CD4-positive, alpha-beta memory T cell (primary cell): ENCODE results near the gene CFAP46. TPM values are rescaled to one million over a fixed set of nuclear protein-coding genes. Genes with fewer than 3 reads are reported as not detected.

Experiments
- CTCF ChIA-PET: fragments of 350-600 bp; sonication (Branson Sonifier 250); formaldehyde crosslinking; loops from one replicate; lab custom pipeline; 2021; ENCODE audit warnings: inconsistent platforms; ENCODE audit not compliant: partially characterized antibody; lab: Charles Lee
- POLR2A ChIA-PET: fragments of 350-600 bp; sonication (Branson Sonifier 250); formaldehyde crosslinking; loops from one replicate; lab custom pipeline; 2021; ENCODE audit not compliant: partially characterized antibody; lab: Charles Lee
- DNase-seq, 5 donors: peaks; one replicate each; pipeline versions ENCODE4 v3.0.0 to v3.0.0-alpha.2; 2020 to 2022; ENCODE audit warnings: mixed read lengths in 1 of 5
- H3K27ac ChIP-seq: one replicate; pipeline ENCODE4 v1.7.0; 2013; ENCODE audit warnings: low read depth, low read length
- H3K27me3 ChIP-seq: 2 replicates; pipeline ENCODE4 v1.7.0; 2013; ENCODE audit warnings: mild to moderate bottlenecking, low read length, moderate library complexity; ENCODE audit not compliant: insufficient read depth
- H3K36me3 ChIP-seq: 2 replicates; pipeline ENCODE4 v1.7.0; 2013; ENCODE audit warnings: mild to moderate bottlenecking, low read length, moderate library complexity; ENCODE audit not compliant: insufficient read depth
- H3K4me1 ChIP-seq: 2 replicates; pipeline ENCODE4 v1.7.0; 2013; ENCODE audit warnings: mild to moderate bottlenecking, low read length, moderate library complexity; ENCODE audit not compliant: insufficient read depth
- H3K4me3 ChIP-seq, 2 donors: one replicate each; pipeline ENCODE4 v1.7.0; 2013; ENCODE audit warnings: low read length in 2 of 2, mild to moderate bottlenecking in 1 of 2
- H3K9me3 ChIP-seq, 2 donors: one replicate each; pipeline ENCODE4 v1.7.0; 2013; ENCODE audit warnings: low read length in 2 of 2, control low read depth in 1 of 2; ENCODE audit not compliant: control insufficient read depth in 1 of 2
- H3K27ac Mint-ChIP-seq, 7 donors: one replicate each; pipeline ENCODE4 v1.8.0; 2020 to 2021; ENCODE audit warnings: mixed read lengths in 7 of 7, mild to moderate bottlenecking in 6 of 7, inconsistent platforms in 3 of 7, moderate library complexity in 3 of 7
- H3K27me3 Mint-ChIP-seq, 2 donors: one replicate each; pipeline ENCODE4 v1.8.0; 2020 to 2021; ENCODE audit warnings: mixed read lengths in 2 of 2
- H3K36me3 Mint-ChIP-seq, 2 donors: one replicate each; pipeline ENCODE4 v1.8.0; 2020 to 2021; ENCODE audit warnings: mixed read lengths in 2 of 2, inconsistent platforms in 1 of 2, mild to moderate bottlenecking in 1 of 2
- H3K4me1 Mint-ChIP-seq, 4 donors: one replicate each; pipeline ENCODE4 v1.8.0; 2020 to 2021; ENCODE audit warnings: mixed read lengths in 4 of 4, mild to moderate bottlenecking in 1 of 4
- H3K4me3 Mint-ChIP-seq, 8 donors: one replicate each; pipeline ENCODE4 v1.8.0; 2020 to 2021; ENCODE audit warnings: mixed read lengths in 8 of 8, mild to moderate bottlenecking in 7 of 8, moderate library complexity in 6 of 8, inconsistent platforms in 3 of 8
- H3K9me3 Mint-ChIP-seq, 8 donors: one replicate each; pipeline ENCODE4 v1.8.0; 2020 to 2021; ENCODE audit warnings: mixed read lengths in 8 of 8, mild to moderate bottlenecking in 5 of 8, inconsistent platforms in 3 of 8, moderate library complexity in 1 of 8
- intact Hi-C: fragments of 100-400 bp; cut with micrococcal nuclease; formaldehyde crosslinking; loops from one replicate; pipeline ENCODE4 v1.15.1; 2023
- polyA plus RNA-seq, 2 donors: library from polyadenylated mRNA; unstranded; fragments of 300-500 nt; fragmentation: Illumina TruSeq; gene quantifications; one replicate each; pipeline ENCODE4 v1.2.3, GENCODE V29; 2021
- total RNA-seq, 2 experiments: library from RNA; stranded (reverse); gene quantifications; one replicate each; pipeline ENCODE4 v1.2.3, GENCODE V29; 2021

Gene CFAP46
- total and polyA plus RNA-seq, 4 experiments from 2014 or later, result not detected

- H3K9me3 ChIP-seq, result no peaks in the 10 kb centered on the region
- Mint-ChIP-seq H3K36me3 (no peaks in the 10 kb centered on the region), H3K27ac (no peak overlapping the region), H3K4me3 (no peak overlapping the region), H3K4me1 (peaks cover 0 to 2% (median 0%) of the 10 kb centered on the region in 4 donors), H3K27me3 (peaks cover 0 to 2% of the 10 kb centered on the region in 2 donors), H3K9me3 (no peaks in the 10 kb centered on the region)
- H3K4me1 ChIP-seq, result no peaks in the 10 kb centered on the region
- POLR2A ChIA-PET, result no interaction called here
- DNase-seq, result no peak
- H3K4me3 ChIP-seq, result no peak overlapping the region
- H3K27ac ChIP-seq, result no peak overlapping the region
- no peaks in the 10 kb centered on the region for H3K36me3 ChIP-seq
- intact Hi-C loops, result no loop called here
- H3K27me3 ChIP-seq, result no peaks in the 10 kb centered on the region
- CTCF ChIA-PET, result no interaction called here
These were observed 134.7 kb downstream of the CFAP46 start for GRCh38 chr10:132807621-132808049.

- intact Hi-C loops, result no loop called here
- Mint-ChIP-seq H3K4me1 (peaks cover 0 to 2% (median 0%) of the 10 kb centered on the region in 4 donors), H3K27me3 (peaks cover 0 to 2% of the 10 kb centered on the region in 2 donors), H3K4me3 (no peak overlapping the region), H3K36me3 (no peaks in the 10 kb centered on the region), H3K9me3 (no peaks in the 10 kb centered on the region), H3K27ac (no peak overlapping the region)
- DNase-seq, result no peak
- no peaks in the 10 kb centered on the region for H3K9me3 ChIP-seq
- H3K4me3 ChIP-seq, result no peak overlapping the region
- H3K27me3 ChIP-seq, result no peaks in the 10 kb centered on the region
- no peaks in the 10 kb centered on the region for H3K4me1 ChIP-seq
- H3K36me3 ChIP-seq, result no peaks in the 10 kb centered on the region
- no peak overlapping the region for H3K27ac ChIP-seq
- CTCF ChIA-PET, result no interaction called here
- POLR2A ChIA-PET, result no interaction called here
These were observed 135.8 kb downstream of the CFAP46 start for GRCh38 chr10:132806561-132807003.

- Histone ChIP-seq H3K27me3 (no peaks in the 10 kb centered on the region), H3K27ac (no peak overlapping the region), H3K4me1 (no peaks in the 10 kb centered on the region), H3K4me3 (no peak overlapping the region), H3K9me3 (no peaks in the 10 kb centered on the region), H3K36me3 (no peaks in the 10 kb centered on the region)
- Mint-ChIP-seq H3K27ac (no peak overlapping the region), H3K4me3 (no peak overlapping the region), H3K27me3 (peaks cover 0 to 2% of the 10 kb centered on the region in 2 donors), H3K9me3 (no peaks in the 10 kb centered on the region), H3K36me3 (no peaks in the 10 kb centered on the region), H3K4me1 (peaks cover 0 to 2% (median 0%) of the 10 kb centered on the region in 4 donors)
- POLR2A ChIA-PET, result no interaction called here
- CTCF ChIA-PET, result no interaction called here
- no peak for DNase-seq
- intact Hi-C loops, result no loop called here
These were observed 136.3 kb downstream of the CFAP46 start for GRCh38 chr10:132806110-132806509.

GRCh38 chr10:132805599-132805998 is 136.8 kb downstream of the CFAP46 start:
- Mint-ChIP-seq H3K4me1 (peaks cover 0 to 2% (median 0%) of the 10 kb centered on the region in 4 donors), H3K36me3 (no peaks in the 10 kb centered on the region), H3K27ac (peak overlapping the region in 1 of 7 donors; percentile 22), H3K9me3 (peaks cover 0 to under 1% (median 0%) of the 10 kb centered on the region in 8 donors), H3K4me3 (no peak overlapping the region), H3K27me3 (peaks cover 0 to 2% of the 10 kb centered on the region in 2 donors)
- Histone ChIP-seq H3K4me3 (no peak overlapping the region), H3K27me3 (no peaks in the 10 kb centered on the region), H3K4me1 (no peaks in the 10 kb centered on the region), H3K9me3 (no peaks in the 10 kb centered on the region), H3K27ac (no peak overlapping the region), H3K36me3 (no peaks in the 10 kb centered on the region)
- ChIA-PET POLR2A (no interaction called here), CTCF (no interaction called here)
- intact Hi-C loops, result no loop called here
- no peak for DNase-seq

GRCh38 chr10:132804785-132805426 is 137.5 kb downstream of the CFAP46 start:
- Mint-ChIP-seq H3K27me3 (peaks cover 0 to 2% of the 10 kb centered on the region in 2 donors), H3K27ac (peak overlapping the region in 1 of 7 donors; percentile 22), H3K4me3 (no peak overlapping the region), H3K9me3 (peaks cover 0 to 2% (median 0%) of the 10 kb centered on the region in 8 donors), H3K36me3 (no peaks in the 10 kb centered on the region), H3K4me1 (peaks cover 0 to 2% (median 0%) of the 10 kb centered on the region in 4 donors)
- DNase-seq, result no peak
- H3K27me3 ChIP-seq, result no peaks in the 10 kb centered on the region
- H3K4me3 ChIP-seq, result no peak overlapping the region
- ChIA-PET CTCF (no interaction called here), POLR2A (no interaction called here)
- intact Hi-C loops, result no loop called here
- H3K36me3 ChIP-seq, result no peaks in the 10 kb centered on the region
- no peaks in the 10 kb centered on the region for H3K4me1 ChIP-seq
- H3K27ac ChIP-seq, result no peak overlapping the region
- no peaks in the 10 kb centered on the region for H3K9me3 ChIP-seq

GRCh38 chr10:132804287-132804686 is 138.1 kb downstream of the CFAP46 start:
- H3K27ac ChIP-seq, result no peak overlapping the region
- intact Hi-C loops, result no loop called here
- no peak for DNase-seq
- H3K9me3 ChIP-seq, result no peaks in the 10 kb centered on the region
- CTCF ChIA-PET, result no interaction called here
- Mint-ChIP-seq H3K27ac (no peak overlapping the region), H3K4me1 (peaks cover 0 to 2% (median 0%) of the 10 kb centered on the region in 4 donors), H3K27me3 (peaks cover 0 to 2% of the 10 kb centered on the region in 2 donors), H3K9me3 (peaks cover 0 to 2% (median 0%) of the 10 kb centered on the region in 8 donors), H3K4me3 (no peak overlapping the region), H3K36me3 (no peaks in the 10 kb centered on the region)
- no peaks in the 10 kb centered on the region for H3K36me3 ChIP-seq
- POLR2A ChIA-PET, result no interaction called here
- H3K4me1 ChIP-seq, result no peaks in the 10 kb centered on the region
- H3K4me3 ChIP-seq, result no peak overlapping the region
- H3K27me3 ChIP-seq, result no peaks in the 10 kb centered on the region

GRCh38 chr10:132803416-132804210 is 138.8 kb downstream of the CFAP46 start:
- no peaks in the 10 kb centered on the region for H3K27me3 ChIP-seq
- Mint-ChIP-seq H3K9me3 (peaks cover 0 to 2% (median 0%) of the 10 kb centered on the region in 8 donors), H3K27me3 (peaks cover 0 to 2% of the 10 kb centered on the region in 2 donors), H3K4me3 (no peak overlapping the region), H3K4me1 (peaks cover 0 to 2% (median 0%) of the 10 kb centered on the region in 4 donors), H3K36me3 (no peaks in the 10 kb centered on the region), H3K27ac (no peak overlapping the region)
- POLR2A ChIA-PET, result no interaction called here
- no peaks in the 10 kb centered on the region for H3K4me1 ChIP-seq
- no peak overlapping the region for H3K4me3 ChIP-seq
- CTCF ChIA-PET, result no interaction called here
- intact Hi-C loops, result no loop called here
- no peaks in the 10 kb centered on the region for H3K36me3 ChIP-seq
- H3K9me3 ChIP-seq, result no peaks in the 10 kb centered on the region
- no peak for DNase-seq
- no peak overlapping the region for H3K27ac ChIP-seq
